Ascending aorta (tissue), 2 donors: ENCODE measurements around the gene CKB. TPM values are rescaled to one million over a fixed set of nuclear protein-coding genes. Genes with fewer than 3 reads are reported as not detected.

Source experiments
- DNase-seq, 2 donors: peaks; one replicate each; pipeline ENCODE4 v3.0.0-alpha.2; 2019; ENCODE audit warnings: low spot score in 2 of 2
- H3K27ac ChIP-seq, 2 donors: fragments of 200-600 bp; sonication (generic); one replicate each; pipeline ENCODE4 v1.5.1; 2016 to 2017; ENCODE audit warnings: mild to moderate bottlenecking in 1 of 2
- H3K27me3 ChIP-seq: fragments of 200-600 bp; sonication (generic); one replicate; pipeline ENCODE4 v1.5.1; 2017
- H3K36me3 ChIP-seq, 2 donors: fragments of 200-600 bp; sonication (generic); one replicate each; pipeline ENCODE4 v1.5.1; 2016
- H3K4me1 ChIP-seq, 2 donors: fragments of 200-600 bp; sonication (generic); one replicate each; pipeline ENCODE4 v1.5.1; 2016 to 2017; ENCODE audit warnings: mild to moderate bottlenecking in 1 of 2
- H3K4me3 ChIP-seq, 2 donors: fragments of 200-600 bp; sonication (generic); one replicate each; pipeline ENCODE4 v1.5.1; 2016 to 2017; ENCODE audit warnings: mild to moderate bottlenecking in 1 of 2
- H3K9me3 ChIP-seq, 2 donors: fragments of 200-600 bp; sonication (generic); one replicate each; pipeline ENCODE4 v1.5.1; 2016
- intact Hi-C: fragments of 100-400 bp; cut with DNase I; formaldehyde crosslinking; loops from one replicate; pipeline ENCODE4 v1.15.1; 2023
- total RNA-seq: library from RNA; depleted of rRNA; stranded (reverse); fragments of >200 nt; gene quantifications from one replicate; pipeline ENCODE4 v1.1.0, GENCODE V29; 2016
- TF ChIP-seq, protein P1 (sequence below), 3 experiments: fragments of 200-600 bp in 2 of 3; fragments of 450-650 bp in 1 of 3; sonication (generic) in 2 of 3; IDR thresholded peaks; one replicate each; pipeline ENCODE4 v1.5.1; 2016 to 2019; ENCODE audit warnings: antibody characterized with exemption in 3 of 3, mild to moderate bottlenecking in 1 of 3, moderate library complexity in 1 of 3

Gene CKB
- total RNA-seq, 1 donor from 2014 or later, result 144 TPM

- no peak overlapping the region for H3K4me3 ChIP-seq
- H3K27me3 ChIP-seq, result no peaks in the 10 kb centered on the region
- peak in 1 of 2 donors; percentile 95 for DNase-seq
- H3K9me3 ChIP-seq, result no peaks in the 10 kb centered on the region
- intact Hi-C loops, result loop anchor here (1.0 kb wide), 1 partner anchor 46 kb away; no protein-coding TSS in a partner anchor
- H3K27ac ChIP-seq, result peak overlapping the region; percentile 55
- peaks cover 47 to 52% of the 10 kb centered on the region in 2 donors for H3K36me3 ChIP-seq
- peaks cover 3 to 5% of the 10 kb centered on the region in 2 donors for H3K4me1 ChIP-seq
- TF ChIP-seq, protein P1, sequence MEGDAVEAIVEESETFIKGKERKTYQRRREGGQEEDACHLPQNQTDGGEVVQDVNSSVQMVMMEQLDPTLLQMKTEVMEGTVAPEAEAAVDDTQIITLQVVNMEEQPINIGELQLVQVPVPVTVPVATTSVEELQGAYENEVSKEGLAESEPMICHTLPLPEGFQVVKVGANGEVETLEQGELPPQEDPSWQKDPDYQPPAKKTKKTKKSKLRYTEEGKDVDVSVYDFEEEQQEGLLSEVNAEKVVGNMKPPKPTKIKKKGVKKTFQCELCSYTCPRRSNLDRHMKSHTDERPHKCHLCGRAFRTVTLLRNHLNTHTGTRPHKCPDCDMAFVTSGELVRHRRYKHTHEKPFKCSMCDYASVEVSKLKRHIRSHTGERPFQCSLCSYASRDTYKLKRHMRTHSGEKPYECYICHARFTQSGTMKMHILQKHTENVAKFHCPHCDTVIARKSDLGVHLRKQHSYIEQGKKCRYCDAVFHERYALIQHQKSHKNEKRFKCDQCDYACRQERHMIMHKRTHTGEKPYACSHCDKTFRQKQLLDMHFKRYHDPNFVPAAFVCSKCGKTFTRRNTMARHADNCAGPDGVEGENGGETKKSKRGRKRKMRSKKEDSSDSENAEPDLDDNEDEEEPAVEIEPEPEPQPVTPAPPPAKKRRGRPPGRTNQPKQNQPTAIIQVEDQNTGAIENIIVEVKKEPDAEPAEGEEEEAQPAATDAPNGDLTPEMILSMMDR (IDR thresholded peaks at IDR 0.05), result peak; percentile 79 to 93 (median 90)
Observed at GRCh38 chr14:103500148-103500990, 22.3 kb downstream of the CKB start.

- H3K27ac ChIP-seq, result no peak overlapping the region
- no peak overlapping the region for H3K4me3 ChIP-seq
- intact Hi-C loops, result loop anchor here (1.0 kb wide), 1 partner anchor 47 kb away; no protein-coding TSS in a partner anchor
- H3K36me3 ChIP-seq, result peaks cover 45 to 52% of the 10 kb centered on the region in 2 donors
- TF ChIP-seq, protein P1 (IDR thresholded peaks at IDR 0.05), result no peak
- no peaks in the 10 kb centered on the region for H3K9me3 ChIP-seq
- H3K4me1 ChIP-seq, result peaks cover 3 to 5% of the 10 kb centered on the region in 2 donors
- no peaks in the 10 kb centered on the region for H3K27me3 ChIP-seq
- peak in 1 of 2 donors; percentile 31 for DNase-seq
Observed at GRCh38 chr14:103499709-103500108, 22.9 kb downstream of the CKB start.

GRCh38 chr14:103496776-103497175, 25.9 kb downstream of the CKB start:
- Histone ChIP-seq H3K4me1 (peaks cover 3 to 7% of the 10 kb centered on the region in 2 donors), H3K9me3 (no peaks in the 10 kb centered on the region), H3K4me3 (no peak overlapping the region), H3K36me3 (peaks cover 29 to 36% of the 10 kb centered on the region in 2 donors), H3K27ac (no peak overlapping the region), H3K27me3 (no peaks in the 10 kb centered on the region)
- intact Hi-C loops, result no loop called here
- TF ChIP-seq, protein P1 (IDR thresholded peaks at IDR 0.05), result no peak
- DNase-seq, result no peak

- DNase-seq, result peak in 1 of 2 donors; percentile 34
- no peaks in the 10 kb centered on the region for H3K9me3 ChIP-seq
- H3K27ac ChIP-seq, result no peak overlapping the region
- peaks cover 22 to 33% of the 10 kb centered on the region in 2 donors for H3K36me3 ChIP-seq
- no peak overlapping the region for H3K4me3 ChIP-seq
- no peaks in the 10 kb centered on the region for H3K27me3 ChIP-seq
- H3K4me1 ChIP-seq, result peaks cover 3 to 7% of the 10 kb centered on the region in 2 donors
- intact Hi-C loops, result no loop called here
- TF ChIP-seq, protein P1 (IDR thresholded peaks at IDR 0.05), result no peak
Observed at GRCh38 chr14:103495854-103496253, 26.8 kb downstream of the CKB start.

- intact Hi-C loops, result no loop called here
- H3K36me3 ChIP-seq, result peaks cover 25 to 42% of the 10 kb centered on the region in 2 donors
- H3K27ac ChIP-seq, result peak overlapping the region; percentile 41 to 73
- H3K4me3 ChIP-seq, result no peak overlapping the region
- H3K27me3 ChIP-seq, result no peaks in the 10 kb centered on the region
- peak in 1 of 2 donors; percentile 34 for DNase-seq
- TF ChIP-seq, protein P1 (IDR thresholded peaks at IDR 0.05), result no peak
- H3K9me3 ChIP-seq, result no peaks in the 10 kb centered on the region
- peaks cover 0 to 2% of the 10 kb centered on the region in 2 donors for H3K4me1 ChIP-seq
Observed at GRCh38 chr14:103492156-103492925, 30.3 kb downstream of the CKB start.
